ENCODE data around the gene ZFP62. TPM values are rescaled to one million over a fixed set of nuclear protein-coding genes. Genes with fewer than 3 reads are reported as not detected.

ZFP62 gene
- total RNA-seq = 10 to 100 TPM; 19.7 to 22.8 (median 20.6) TPM
- polyA plus RNA-seq = 12.0 TPM
- long read RNA-seq, donor 1, full-length matches to known transcripts = 16 of 30 reads
- long read RNA-seq, donor 1, partial matches to known transcripts = 0 of 30 reads
- long read RNA-seq, donor 1, other reads (novel, unspliced or antisense) = 14 of 30 reads
- long read RNA-seq, donor 2, full-length matches to known transcripts = 8 of 15 reads
- long read RNA-seq, donor 2, partial matches to known transcripts = 1 of 15 reads
- long read RNA-seq, donor 2, other reads (novel, unspliced or antisense) = 6 of 15 reads
- long read RNA-seq, donor 3, full-length matches to known transcripts = 36 of 58 reads
- long read RNA-seq, donor 3, partial matches to known transcripts = 4 of 58 reads
- long read RNA-seq, donor 3, other reads (novel, unspliced or antisense) = 18 of 58 reads
- long read RNA-seq, donor 4, full-length matches to known transcripts = 5 of 14 reads
- long read RNA-seq, donor 4, partial matches to known transcripts = 0 of 14 reads
- long read RNA-seq, donor 4, other reads (novel, unspliced or antisense) = 9 of 14 reads

DNA sequence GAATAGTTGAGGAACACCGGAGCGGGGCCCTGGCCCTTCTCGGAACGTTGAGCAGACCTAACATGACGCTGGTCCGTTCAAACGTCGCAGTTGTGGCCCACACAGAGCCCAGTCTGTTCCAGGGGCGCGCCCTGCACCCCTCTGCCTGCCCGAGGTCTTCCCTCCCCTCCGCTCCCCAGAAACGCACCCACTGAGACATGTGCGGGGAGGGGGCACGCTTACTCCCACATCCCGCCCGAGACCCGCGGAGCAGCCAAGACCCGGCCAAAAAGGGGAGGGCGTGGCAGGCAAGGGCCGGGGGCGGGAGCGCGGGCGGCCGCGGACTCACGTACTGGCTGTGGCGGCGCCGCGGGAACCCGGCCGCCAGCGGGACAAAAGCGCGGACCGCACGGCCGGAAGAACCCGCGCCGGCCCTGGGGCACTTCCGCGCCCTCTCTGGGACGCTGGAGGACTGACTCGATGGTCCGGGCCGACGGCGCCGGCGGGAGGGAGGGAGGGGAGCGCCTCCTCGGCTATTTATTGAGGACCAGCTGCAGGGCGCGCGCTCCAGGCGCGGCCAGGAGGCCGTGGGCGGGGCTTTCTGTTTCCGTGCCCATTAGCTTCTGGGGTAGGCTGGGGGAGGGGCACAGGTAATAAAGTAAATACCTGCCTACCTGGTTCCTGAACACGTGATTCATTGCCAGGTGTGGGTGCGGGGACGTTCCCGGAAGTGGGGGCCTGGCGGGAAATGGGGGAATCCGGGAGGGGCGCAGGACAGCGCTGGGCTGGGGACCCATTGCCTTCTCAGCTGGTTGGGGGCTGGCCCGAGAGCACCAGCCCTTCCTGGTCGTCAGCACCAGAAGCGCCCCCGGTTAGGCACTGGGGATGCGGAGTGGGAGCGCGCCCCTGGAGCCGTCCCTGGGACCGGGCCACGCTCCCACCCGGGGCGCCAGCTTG, at the start of gene ZFP62:
Gene ZFP62, minus strand, starts transcription at position 390 of the 936 bp plus-strand sequence. Its CDS starts 57 bp downstream, at position 333.
- no peaks in the 10 kb centered on the region for H3K4me1 ChIP-seq (ENCODE audit: control insufficient read depth, insufficient read depth, low read length)
- ATAC-seq = peak; percentile 99
- peak within 1 kb of the TSS; percentile 81 for H3K27ac ChIP-seq (ENCODE audit: low read length)
- H3K27me3 ChIP-seq (ENCODE audit: control insufficient read depth, insufficient read depth) = no peaks in the 10 kb centered on the region
- intact Hi-C loops (cut with DNase I) = loop anchor here in 3 of 4 donors (10.0 kb wide), 3 partner anchors 56 to 314 kb away; partner anchors contain the start of gene MGAT1 (in 1 of the 3)
- WGBS = under 1% methylated on average over 84 of the region's 84 CpGs
- DNase-seq = peak; percentile 94 to 98 (median 96)
- H3K9me3 ChIP-seq (ENCODE audit: control insufficient read depth, low read length) = no peaks in the 10 kb centered on the region
- peak within 1 kb of the TSS; percentile 72 for H3K4me3 ChIP-seq (ENCODE audit: low read length)

GRCh38 chr5:180910735-180911134, 49.7 kb upstream of the ZFP62 start:
- ATAC-seq (no peak), DNase-seq (no peak)
- intact Hi-C loops (cut with DNase I) = no loop called here
- H3K4me3 ChIP-seq (ENCODE audit: low read length) = no peak overlapping the region
- H3K27ac ChIP-seq (ENCODE audit: low read length) = no peak overlapping the region
- H3K9me3 ChIP-seq (ENCODE audit: control insufficient read depth, low read length) = no peaks in the 10 kb centered on the region
- 68% methylated on average over 5 of the region's 5 CpGs for WGBS
- no peaks in the 10 kb centered on the region for H3K4me1 ChIP-seq (ENCODE audit: control insufficient read depth, insufficient read depth, low read length)
- H3K27me3 ChIP-seq (ENCODE audit: control insufficient read depth, insufficient read depth) = no peaks in the 10 kb centered on the region

GRCh38 chr5:180910182-180910581, 49.1 kb upstream of the ZFP62 start:
- H3K9me3 ChIP-seq (ENCODE audit: control insufficient read depth, low read length) = no peaks in the 10 kb centered on the region
- DNase-seq (no peak), ATAC-seq (no peak)
- H3K4me3 ChIP-seq (ENCODE audit: low read length) = no peak overlapping the region
- no peaks in the 10 kb centered on the region for H3K27me3 ChIP-seq (ENCODE audit: control insufficient read depth, insufficient read depth)
- no peaks in the 10 kb centered on the region for H3K4me1 ChIP-seq (ENCODE audit: control insufficient read depth, insufficient read depth, low read length)
- WGBS = 48% methylated on average over 2 of the region's 2 CpGs
- H3K27ac ChIP-seq (ENCODE audit: low read length) = no peak overlapping the region
- intact Hi-C loops (cut with DNase I) = no loop called here

- no peak for ATAC-seq
- 48% methylated on average over 5 of the region's 5 CpGs for WGBS
- Histone ChIP-seq H3K4me1 (ENCODE audit: control insufficient read depth, insufficient read depth, low read length) (no peaks in the 10 kb centered on the region), H3K9me3 (ENCODE audit: control insufficient read depth, low read length) (no peaks in the 10 kb centered on the region), H3K27me3 (ENCODE audit: control insufficient read depth, insufficient read depth) (no peaks in the 10 kb centered on the region), H3K4me3 (ENCODE audit: low read length) (no peak overlapping the region), H3K27ac (ENCODE audit: low read length) (no peak overlapping the region)
- intact Hi-C loops (cut with DNase I) = no loop called here
- no peak for DNase-seq
Measured at GRCh38 chr5:180909782-180910181, 48.7 kb upstream of the ZFP62 start.

DNA sequence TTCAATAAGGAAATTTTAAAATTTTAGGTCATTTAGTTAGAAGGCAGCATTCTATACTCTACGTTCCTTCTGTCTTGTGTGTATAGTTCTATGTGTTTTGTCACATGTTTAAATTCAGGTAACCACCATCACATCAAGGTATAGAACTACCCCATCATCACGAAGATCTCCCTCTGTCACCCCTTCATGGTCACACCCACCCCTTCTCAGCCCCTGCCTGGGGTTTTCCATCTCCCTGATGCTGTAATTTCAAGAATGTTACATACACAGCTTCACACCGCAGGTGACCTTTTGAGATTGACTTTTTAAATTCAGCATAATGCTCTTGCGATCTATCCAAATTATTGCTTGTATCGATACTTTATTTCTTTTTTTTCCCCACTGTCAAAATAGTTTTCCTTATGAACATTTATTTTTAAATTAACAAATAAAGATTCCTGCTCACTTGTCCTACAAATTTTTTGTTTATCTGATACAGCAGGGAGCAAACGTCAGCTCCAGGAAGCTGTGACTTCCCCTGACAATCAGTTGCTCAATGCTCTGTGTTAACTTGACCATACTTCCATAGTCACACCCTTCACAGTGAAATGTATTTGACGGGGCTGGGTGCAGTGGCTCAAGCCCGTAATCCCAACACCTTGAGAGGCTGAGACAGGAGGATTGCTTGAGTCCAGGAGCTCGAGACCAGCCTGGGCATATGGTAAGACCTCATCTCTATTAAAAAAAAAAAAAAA, 48.1 kb upstream of the ZFP62 start:
- no peaks in the 10 kb centered on the region for H3K27me3 ChIP-seq (ENCODE audit: control insufficient read depth, insufficient read depth)
- no peak for DNase-seq
- intact Hi-C loops (cut with DNase I) = no loop called here
- H3K9me3 ChIP-seq (ENCODE audit: control insufficient read depth, low read length) = no peaks in the 10 kb centered on the region
- H3K27ac ChIP-seq (ENCODE audit: low read length) = no peak overlapping the region
- no peak for ATAC-seq
- H3K4me3 ChIP-seq (ENCODE audit: low read length) = no peak overlapping the region
- no peaks in the 10 kb centered on the region for H3K4me1 ChIP-seq (ENCODE audit: control insufficient read depth, insufficient read depth, low read length)
- WGBS = 59% methylated on average over 9 of the region's 9 CpGs

GRCh38 chr5:180908400-180908799, 47.3 kb upstream of the ZFP62 start:
- Histone ChIP-seq H3K9me3 (ENCODE audit: control insufficient read depth, low read length) (no peaks in the 10 kb centered on the region), H3K4me1 (ENCODE audit: control insufficient read depth, insufficient read depth, low read length) (no peaks in the 10 kb centered on the region), H3K4me3 (ENCODE audit: low read length) (no peak overlapping the region), H3K27ac (ENCODE audit: low read length) (no peak overlapping the region), H3K27me3 (ENCODE audit: control insufficient read depth, insufficient read depth) (no peaks in the 10 kb centered on the region)
- 91% methylated on average over 9 of the region's 9 CpGs for WGBS
- no peak for ATAC-seq
- intact Hi-C loops (cut with DNase I) = no loop called here
- no peak for DNase-seq

GRCh38 chr5:180901319-180902009, 40.4 kb upstream of the ZFP62 start:
- 82% methylated on average over 7 of the region's 7 CpGs for WGBS
- no peak for ATAC-seq
- intact Hi-C loops (cut with DNase I) = no loop called here

GRCh38 chr5:180900178-180900577, 39.1 kb upstream of the ZFP62 start:
- no peaks in the 10 kb centered on the region for H3K9me3 ChIP-seq (ENCODE audit: control insufficient read depth, low read length)
- DNase-seq (no peak), ATAC-seq (no peak)
- H3K27ac ChIP-seq (ENCODE audit: low read length) = no peak overlapping the region
- WGBS = 59% methylated on average over 5 of the region's 5 CpGs
- no peak overlapping the region for H3K4me3 ChIP-seq (ENCODE audit: low read length)
- intact Hi-C loops (cut with DNase I) = no loop called here
- no peaks in the 10 kb centered on the region for H3K27me3 ChIP-seq (ENCODE audit: control insufficient read depth, insufficient read depth)
- H3K4me1 ChIP-seq (ENCODE audit: control insufficient read depth, insufficient read depth, low read length) = no peaks in the 10 kb centered on the region

More at GRCh38 chr5:180901319-180902009, 40.4 kb upstream of the ZFP62 start:
- no peaks in the 10 kb centered on the region for H3K27me3 ChIP-seq (ENCODE audit: control insufficient read depth, insufficient read depth)
- no peak overlapping the region for H3K4me3 ChIP-seq (ENCODE audit: low read length)
- no peak overlapping the region for H3K27ac ChIP-seq (ENCODE audit: low read length)
- no peaks in the 10 kb centered on the region for H3K4me1 ChIP-seq (ENCODE audit: control insufficient read depth, insufficient read depth, low read length)
- DNase-seq = no peak
- no peaks in the 10 kb centered on the region for H3K9me3 ChIP-seq (ENCODE audit: control insufficient read depth, low read length)

DNA sequence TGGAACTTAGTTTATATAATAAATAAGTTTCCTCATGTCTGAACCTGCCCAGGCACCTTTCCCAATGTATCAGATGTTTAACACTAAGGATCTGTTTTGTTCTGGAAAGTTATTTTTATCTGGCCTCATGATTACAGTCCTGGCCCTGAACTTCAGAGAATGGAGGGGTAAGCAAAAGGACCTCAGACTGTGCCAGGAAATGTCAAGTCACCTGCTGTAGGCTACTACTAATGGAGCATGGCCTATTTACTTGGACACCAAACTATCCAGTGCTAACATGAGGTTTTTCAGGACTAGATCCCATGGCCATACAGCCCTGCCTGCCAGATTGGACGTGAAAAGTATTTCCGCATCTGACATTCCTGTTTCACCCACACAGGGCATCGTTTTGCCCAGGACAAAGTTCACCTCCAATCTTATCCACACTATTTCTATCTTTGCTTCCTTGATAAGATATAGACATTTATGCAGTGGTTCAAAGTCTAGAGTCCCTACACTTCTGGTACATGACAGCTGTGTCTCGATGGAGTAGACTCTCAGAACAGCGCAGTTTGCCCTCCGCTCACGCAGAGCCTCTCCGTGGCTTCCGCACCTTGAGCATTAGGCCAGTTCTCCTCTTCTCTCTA, 37.7 kb upstream of the ZFP62 start, which contains the start of gene BTNL8:
Gene BTNL8, plus strand, starts transcription at position 539 of the 626 bp plus-strand sequence. CDS start 152 bp downstream, outside the sequence.
- Histone ChIP-seq H3K27ac (ENCODE audit: low read length) (no peak within 1 kb of the TSS), H3K27me3 (ENCODE audit: control insufficient read depth, insufficient read depth) (no peaks in the 10 kb centered on the region), H3K4me3 (ENCODE audit: low read length) (no peak within 1 kb of the TSS), H3K9me3 (ENCODE audit: control insufficient read depth, low read length) (no peaks in the 10 kb centered on the region), H3K4me1 (ENCODE audit: control insufficient read depth, insufficient read depth, low read length) (no peaks in the 10 kb centered on the region)
- intact Hi-C loops (cut with DNase I) = no loop called here
- DNase-seq (no peak), ATAC-seq (no peak)
- 80% methylated on average over 9 of the region's 9 CpGs for WGBS
